Erythroblast (primary cell): ENCODE data around the gene RIC1.

ENCODE experiments used
- GATA1 ChIP-seq: IDR thresholded peaks from 2 replicates; pipeline ENCODE4 v1.6.1; 2011; ENCODE audit warnings: low read depth, mild to moderate bottlenecking, control low read depth, low read length, moderate library complexity
- POLR2A ChIP-seq: IDR thresholded peaks from 2 replicates; pipeline ENCODE4 v1.6.1; 2011; ENCODE audit warnings: mild to moderate bottlenecking, low read length

DNA sequence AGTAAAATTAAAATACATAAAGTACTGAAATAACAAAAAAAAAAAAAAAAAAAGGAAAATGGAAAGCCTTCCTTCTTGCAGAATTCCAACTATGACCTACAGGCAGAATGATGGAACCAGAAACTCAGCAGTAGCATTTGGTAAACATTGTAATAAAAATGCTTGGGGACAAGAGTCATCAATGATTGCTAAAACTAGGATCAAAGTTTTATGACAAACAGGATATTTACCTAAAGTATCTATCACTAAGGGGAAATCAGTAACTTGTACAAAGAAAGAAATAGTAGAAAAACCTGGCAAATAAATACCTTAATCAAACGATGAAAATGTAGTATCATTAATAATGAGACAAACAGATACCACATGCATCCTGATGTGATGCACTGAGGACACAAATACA lies 186.6 kb downstream of the RIC1 start:
- TF ChIP-seq POLR2A: no peak
- no peak for TF ChIP-seq GATA1
